Measurements from ENCODE around the gene PXYLP1.

DNA sequence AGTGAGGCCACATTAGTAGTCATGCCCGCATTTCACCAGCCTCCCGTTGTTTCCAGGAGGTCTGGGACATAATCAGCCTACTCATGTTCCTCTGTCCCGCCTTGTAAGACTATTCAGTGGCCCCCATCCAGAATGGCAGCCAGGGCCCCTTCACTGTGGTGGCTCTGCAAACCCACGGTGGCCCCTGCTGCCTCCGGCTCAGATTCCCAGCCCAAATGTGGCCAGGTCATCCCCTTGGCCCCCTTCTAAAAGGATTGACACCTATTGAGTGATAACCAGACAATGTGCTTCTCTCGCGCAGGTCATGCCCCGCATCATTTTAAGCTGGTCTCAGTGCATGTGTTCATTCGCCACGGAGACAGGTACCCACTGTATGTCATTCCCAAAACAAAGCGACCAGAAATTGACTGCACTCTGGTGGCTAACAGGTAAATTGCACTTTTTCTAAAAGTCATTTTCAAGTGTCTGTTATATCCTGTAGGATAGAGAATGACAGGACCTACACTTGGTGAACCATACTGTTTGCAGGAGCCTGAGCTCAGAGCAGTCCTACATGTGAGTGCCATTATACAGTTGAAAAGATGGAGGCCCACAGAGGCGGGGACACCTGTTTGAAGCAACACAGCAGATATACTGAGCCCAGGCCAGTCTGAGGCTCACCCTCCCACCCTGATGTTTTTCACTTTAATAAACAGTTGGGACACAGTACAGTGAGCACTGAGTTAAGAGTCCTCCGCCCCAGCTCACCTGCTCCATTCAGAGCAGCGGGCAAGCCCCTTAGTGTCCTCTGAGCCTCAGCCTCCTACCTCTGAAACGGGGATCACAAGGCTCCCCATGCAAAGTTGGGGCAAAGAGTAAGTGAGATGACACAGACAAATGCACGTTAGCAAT is 47.7 kb downstream of the PXYLP1 start:
- TF ChIP-seq SP1 (IDR thresholded peaks at IDR 0.05) (no peak), FOXM1 (IDR thresholded peaks at IDR 0.05; ENCODE audit: borderline replicate concordance) (no peak), CTBP1 (IDR thresholded peaks at IDR 0.05; ENCODE audit: borderline replicate concordance) (no peak), SUZ12 (IDR thresholded peaks at IDR 0.05) (no peak)

Data from HEK293T (cell line).